GM19240 (cell line): ENCODE results near the gene MGRN1.

Experiments
- DNase-seq: peaks from one replicate; pipeline ENCODE4 v3.0.0; 2011; ENCODE audit warnings: low spot score; ENCODE audit not compliant: insufficient read length

Gene MGRN1

DNA sequence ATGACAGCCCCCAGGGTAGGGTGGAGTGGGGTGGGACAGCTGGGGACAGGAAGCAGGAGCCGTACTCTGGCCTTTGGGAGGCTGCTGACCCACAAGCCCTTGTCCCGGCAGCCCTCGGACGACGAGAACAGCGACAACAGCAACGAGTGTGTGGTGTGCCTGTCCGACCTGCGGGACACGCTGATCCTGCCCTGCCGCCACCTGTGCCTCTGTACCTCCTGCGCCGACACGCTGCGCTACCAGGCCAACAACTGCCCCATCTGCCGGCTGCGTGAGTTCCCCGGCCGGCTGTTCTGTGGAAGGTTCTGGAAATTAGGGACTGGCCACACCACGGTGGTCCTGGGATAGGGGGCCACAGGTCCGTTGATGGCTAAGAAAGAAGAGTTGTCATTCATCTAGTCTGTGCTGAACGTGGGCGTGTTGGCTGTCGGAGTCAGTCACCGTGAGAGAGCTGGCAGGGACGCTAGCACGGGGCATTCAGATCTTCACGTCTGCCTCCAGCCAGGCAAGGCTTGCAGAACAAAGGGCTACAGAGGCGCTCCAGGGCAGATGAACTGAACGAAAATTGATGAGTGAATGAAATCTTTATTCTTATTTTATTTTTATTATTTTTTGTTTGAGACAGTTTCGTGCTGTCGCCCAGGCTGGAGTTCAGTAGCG is 48.9 kb downstream of the MGRN1 start:
- no peak for DNase-seq

DNA sequence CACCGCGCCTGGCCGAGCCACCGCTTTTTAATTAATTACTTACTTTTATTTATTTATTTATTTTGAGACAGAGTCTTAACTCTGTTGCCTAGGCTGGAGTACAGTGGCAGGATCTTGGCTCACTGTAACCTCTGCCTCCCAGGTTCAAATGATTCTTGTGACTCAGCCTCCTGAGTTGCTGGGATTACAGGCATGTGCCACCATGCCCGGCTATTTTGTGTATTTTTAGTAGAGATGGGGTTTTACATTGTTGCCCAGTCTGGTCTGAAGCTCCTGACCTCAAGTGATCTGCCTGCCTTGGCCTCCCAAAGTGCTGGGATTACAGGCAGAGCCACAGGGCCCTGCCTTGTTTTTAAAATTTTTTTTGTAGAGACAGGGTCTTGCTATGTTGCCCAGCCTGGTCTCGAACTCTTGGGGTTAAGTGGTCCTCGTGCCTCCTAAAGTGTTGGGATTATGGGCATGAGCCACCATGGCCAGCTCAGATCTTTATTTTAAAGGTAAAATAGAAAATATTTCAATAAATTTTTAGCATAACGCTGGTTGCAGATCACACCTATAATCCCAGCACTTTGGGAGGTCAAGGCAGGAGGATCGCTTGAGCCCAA is 50.4 kb downstream of the MGRN1 start:
- no peak for DNase-seq

DNA sequence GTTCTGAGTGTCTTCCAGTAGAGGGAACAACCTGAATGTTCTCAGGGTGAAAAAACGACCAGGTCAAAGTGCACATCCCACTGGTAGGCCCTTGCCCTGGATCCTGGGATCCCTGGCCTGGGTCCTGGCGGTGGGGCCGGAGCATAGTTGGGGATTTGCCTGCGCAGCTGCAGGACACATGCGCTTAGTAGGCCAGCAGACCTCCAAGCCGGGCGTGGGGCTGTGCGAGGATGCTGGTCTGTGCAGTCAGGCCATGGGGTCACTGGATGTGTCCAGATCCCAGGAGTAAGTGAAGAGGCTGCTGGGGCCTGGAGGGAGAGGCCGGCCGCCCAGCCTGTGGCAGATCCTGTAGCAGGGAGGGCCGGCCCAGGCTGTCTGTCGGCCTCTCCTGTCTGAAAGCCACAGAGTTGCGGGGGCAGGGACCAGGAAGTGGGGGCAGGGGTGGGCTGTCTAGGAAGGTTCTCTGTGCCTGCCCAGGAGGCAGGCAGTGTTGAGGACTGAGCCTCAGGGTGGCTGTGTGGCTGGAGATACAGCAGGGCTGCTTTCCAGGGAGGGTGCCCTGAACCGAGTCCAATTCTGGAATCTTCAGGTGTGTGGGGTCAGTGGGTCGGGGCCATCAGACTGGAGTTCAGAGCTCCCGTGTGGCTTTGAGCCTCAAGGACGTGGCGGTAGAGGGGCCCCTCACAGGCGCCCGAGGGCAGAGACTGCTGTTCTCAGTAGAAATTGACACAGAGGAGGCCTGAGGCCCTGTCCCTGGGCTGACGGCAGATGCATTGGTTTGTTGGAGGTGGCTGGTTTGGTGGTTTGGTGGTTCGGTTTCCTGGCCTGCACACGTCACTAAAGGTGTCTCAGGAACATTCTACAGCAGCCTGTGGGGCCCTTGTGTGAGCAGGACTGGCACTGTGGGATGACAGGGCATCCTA is 51.5 kb downstream of the MGRN1 start:
- DNase-seq, result no peak

DNA sequence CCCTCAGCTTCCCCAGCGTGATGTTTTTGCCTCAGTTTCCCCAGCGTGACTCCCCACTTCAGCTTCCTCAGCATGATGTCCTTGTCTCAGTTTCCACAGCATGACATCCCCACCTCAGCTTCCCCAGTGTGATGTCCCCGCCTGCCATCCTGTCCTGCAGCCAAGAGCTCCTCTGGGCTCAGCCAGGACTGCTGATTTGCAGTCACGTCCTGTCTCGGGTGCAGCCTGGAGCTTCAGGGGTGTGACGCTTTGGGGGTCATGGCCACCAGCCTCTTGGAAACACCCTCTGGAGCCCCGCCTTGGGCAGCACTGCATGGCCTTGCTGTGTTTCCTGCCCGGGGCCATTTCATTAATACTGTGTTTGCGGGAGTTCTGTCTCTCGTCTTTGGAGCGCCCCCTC is 52.2 kb downstream of the MGRN1 start:
- DNase-seq, result no peak

DNA sequence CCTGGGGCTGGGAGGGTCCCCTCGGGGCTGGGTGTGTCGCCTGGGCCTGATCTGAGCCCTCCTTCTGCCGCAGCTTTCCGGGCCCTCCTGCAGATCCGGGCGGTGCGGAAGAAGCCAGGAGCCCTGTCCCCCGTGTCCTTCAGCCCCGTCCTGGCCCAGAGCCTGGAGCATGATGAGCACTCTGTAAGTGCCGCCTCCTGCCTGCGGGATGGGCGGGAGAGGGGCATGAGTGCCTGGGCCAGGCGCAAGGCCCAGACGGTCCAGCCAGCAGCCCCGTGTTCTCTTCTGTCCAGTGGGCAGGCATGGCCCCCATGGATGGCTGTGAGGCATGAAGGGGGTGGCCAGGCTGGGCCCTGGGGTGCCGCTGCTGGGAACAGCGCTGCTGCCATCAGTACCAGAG is 52.8 kb downstream of the MGRN1 start:
- no peak for DNase-seq

DNA sequence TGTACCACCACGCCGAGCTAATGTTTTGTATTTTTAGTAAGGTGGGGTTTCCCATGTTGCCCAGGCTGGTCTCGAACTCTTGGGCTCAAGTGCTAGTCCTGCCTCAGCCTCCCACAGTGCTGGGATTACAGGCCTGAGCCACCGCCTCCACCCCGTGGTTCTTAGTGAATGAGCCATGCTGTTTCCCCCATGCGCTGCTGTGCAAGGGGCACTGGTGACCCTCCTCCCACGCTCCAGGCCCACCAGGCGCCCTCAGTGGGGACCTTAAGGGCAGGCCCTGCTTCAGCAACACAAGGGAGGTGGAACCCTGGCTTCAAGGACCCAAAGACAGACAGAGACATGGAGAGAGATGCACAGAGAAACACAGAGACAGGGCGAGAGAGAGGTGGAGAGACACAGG is 53.4 kb downstream of the MGRN1 start:
- DNase-seq, result no peak

DNA sequence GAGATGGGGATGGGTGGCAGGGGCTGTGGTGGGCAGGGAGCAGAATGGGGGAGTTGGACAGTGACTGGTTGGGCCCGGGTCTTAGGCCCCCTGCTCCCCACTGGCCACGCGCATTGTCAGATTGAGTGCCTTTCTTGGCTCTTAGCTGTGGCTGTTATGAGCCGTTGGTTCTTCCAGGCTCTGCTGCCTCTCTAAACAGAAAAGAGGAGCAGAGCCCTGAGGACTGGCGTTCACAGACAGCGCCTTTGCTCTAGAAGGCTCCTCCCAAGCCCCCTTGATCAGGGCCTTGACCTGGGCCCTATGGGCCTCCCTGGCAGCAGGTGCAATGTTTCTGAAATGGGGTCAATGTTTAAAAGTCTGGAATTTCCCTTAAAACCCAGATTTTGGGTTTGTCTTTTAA is 54.0 kb downstream of the MGRN1 start:
- DNase-seq, result no peak

DNA sequence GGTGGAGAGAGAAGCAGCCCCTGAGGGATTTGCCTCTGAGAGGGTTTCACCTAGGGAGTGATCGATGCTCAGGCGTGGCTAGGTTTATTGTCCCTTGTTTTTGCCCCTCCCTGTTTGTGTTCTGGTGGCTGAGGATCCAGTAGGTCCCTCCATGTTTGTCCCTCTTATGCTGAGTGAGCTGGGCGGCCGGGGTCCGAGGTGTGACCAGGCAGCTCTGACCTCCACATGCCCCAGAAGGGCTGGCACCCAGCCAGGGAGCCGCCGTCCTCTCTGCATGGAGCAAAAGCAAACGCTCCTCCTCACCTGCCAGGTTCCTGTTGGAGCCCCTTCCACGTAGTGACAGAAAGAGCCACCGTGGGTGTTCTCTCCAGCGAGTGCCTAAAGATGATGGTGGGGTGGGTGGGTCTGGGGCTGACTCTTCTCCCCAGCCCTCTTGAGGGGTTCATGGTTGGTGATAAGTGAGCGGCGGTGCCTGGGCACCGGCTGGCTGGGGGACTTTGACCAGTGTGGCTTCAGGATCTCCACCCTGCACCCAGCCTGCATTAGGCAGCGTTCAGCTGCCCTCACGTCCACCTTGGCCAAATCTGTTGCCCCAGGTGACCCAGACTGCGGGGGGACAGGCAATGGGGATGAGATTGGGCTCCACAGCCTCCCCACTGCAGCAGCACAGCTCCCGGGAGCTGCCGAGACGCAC is 54.7 kb downstream of the MGRN1 start:
- no peak for DNase-seq

DNA sequence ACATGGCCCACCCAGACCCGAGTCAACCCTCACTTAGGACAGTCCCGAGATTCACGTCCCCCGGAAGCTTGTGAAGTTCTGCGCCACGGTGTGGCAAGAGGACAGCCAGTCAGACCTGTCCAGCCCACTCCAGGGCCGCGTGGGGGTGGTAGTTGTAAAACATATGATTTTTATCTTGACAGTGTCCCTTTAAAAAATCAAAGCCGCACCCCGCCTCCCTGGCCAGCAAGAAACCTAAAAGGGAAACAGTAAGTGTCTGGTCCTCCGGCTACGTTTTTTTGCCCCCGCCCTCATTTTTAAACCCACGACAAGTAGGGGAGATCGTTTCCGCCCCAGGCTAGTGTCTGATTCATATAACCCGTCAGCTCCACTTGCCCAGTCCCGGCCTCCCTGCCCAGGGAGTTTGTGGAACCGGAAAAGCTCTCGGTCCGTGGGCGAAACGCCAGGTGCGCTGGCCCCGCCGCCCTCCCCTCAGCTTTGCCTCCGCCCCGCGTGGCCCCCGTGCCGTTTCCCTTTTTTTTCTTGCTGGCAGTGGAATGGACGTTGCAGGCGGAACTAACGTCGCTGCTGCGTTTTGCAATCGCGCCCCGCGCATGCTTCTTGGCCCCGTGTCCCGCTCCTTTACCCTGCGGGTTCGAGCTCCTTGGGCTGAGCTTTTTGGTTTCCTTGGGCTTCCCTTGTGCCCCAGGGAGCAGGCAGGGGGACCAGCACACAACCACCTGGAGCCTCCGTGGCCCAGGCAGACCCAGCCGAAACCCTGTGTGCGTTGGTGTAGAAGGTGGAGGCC is 55.4 kb downstream of the MGRN1 start:
- no peak for DNase-seq

DNA sequence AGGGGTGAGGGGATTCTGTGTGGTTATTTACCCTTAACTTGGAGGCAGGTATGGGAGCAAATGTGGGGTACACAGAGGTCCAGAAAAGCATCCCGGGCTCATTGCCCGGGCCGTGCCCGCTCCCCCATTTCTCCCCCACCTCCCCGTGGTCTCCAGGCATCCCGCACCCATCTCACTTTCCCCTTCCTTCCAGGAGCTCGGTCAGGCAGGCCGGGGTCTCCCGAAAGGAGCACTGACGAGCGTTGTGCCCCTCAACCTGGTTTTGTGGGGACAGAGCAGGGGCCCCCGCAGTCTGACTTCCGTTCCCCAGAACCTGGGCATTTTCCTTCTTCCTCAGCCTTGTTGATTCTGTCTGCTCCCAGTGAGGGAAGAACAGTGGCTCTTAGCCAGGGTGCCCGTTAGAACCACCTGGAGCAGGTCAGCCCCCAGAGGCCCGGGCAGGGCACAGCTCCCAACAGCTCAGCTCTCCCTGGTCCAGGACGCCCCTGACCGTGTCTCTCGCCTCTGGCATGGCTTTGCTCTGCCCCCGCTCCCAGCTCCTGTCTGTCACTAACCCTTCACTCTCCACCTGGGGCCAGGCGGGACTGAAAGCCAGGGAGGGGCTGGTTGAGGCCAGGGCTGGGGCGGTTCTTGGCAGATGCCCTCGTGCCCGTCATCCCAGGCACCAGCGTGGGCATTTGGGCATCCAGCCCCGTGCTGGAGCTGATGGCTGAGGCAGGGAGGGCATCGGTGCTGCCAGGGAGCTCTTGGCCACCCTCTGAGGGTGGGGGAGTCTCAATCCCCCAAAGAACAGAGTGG is 56.2 kb downstream of the MGRN1 start:
- no peak for DNase-seq

DNA sequence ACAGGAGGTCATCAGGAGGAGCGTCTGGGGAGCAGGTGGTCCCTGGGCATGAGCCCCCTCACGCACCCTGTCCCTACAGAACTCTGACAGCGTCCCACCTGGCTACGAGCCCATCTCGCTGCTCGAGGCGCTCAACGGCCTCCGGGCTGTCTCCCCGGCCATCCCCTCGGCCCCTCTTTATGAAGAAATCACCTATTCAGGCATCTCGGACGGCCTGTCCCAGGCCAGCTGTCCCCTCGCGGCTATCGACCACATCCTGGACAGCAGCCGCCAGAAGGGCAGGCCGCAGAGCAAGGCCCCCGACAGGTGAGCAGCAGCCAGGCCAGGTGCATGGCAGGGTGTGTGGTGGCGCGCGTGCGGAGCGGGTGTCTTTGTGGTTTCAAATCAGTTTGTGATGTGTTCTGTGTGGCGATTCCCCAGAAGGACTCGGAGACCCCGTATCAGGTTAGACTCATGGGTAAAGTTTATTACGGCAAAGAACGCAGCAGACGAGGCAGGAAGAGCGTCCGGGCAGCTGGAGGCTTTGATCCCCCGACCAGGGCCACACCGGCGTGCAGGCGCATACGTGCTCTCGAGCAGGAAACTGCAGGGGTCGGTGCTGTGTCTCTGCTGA is 57.0 kb downstream of the MGRN1 start:
- DNase-seq, result no peak

DNA sequence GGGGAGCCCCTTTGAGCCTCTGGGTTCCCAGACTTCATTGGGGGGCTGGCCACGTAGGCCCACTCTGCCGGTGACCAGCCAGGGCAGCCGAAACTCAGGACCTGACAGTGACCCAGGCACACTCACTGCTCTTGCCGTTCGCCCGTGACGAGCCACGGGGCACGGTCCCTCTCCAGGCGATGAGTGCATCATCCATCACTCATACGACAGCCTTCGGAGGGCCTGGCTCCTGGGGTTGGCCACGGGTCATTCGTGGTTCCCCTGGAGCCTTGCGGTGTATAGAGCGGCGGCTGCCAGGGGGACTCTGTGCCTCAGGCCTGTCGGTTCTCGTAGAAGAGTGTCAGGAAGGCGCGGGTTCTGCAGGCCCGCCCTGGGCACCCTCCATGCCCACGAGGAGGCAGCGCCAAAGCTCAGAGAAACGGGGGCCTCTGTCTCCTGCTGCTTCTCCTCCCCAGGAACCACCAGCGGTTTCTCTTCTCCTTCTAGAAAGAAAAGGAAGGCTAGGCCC is 57.5 kb downstream of the MGRN1 start:
- no peak for DNase-seq

DNA sequence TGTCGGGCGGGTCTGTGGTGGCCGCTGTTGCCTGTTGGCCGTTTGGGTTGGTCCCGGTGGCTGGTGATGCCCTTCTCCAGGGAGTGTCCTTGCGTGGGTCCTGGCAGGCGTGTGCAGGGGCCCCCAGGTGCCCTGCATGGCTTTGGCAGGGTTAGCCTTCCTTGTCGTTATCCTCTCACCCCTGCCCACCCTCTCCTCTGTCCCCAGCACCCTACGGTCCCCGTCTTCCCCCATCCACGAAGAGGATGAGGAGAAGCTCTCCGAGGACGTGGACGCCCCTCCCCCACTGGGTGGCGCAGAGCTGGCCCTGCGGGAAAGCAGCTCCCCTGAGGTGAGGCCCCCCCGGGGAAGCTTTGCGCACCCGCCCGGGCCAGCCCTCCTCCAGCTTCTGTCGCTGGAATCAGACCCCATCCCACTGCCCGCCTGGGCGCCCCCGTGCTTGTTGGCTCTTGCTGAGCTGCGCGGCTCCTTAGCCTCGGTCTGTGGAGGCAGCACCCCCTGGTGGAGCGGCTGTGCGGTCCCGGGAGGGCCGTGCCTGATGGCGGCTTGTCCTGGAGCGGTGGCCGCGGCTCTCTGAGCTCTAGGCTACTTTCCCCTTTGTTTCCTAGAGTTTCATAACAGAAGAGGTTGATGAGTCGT is 58.1 kb downstream of the MGRN1 start:
- no peak for DNase-seq

DNA sequence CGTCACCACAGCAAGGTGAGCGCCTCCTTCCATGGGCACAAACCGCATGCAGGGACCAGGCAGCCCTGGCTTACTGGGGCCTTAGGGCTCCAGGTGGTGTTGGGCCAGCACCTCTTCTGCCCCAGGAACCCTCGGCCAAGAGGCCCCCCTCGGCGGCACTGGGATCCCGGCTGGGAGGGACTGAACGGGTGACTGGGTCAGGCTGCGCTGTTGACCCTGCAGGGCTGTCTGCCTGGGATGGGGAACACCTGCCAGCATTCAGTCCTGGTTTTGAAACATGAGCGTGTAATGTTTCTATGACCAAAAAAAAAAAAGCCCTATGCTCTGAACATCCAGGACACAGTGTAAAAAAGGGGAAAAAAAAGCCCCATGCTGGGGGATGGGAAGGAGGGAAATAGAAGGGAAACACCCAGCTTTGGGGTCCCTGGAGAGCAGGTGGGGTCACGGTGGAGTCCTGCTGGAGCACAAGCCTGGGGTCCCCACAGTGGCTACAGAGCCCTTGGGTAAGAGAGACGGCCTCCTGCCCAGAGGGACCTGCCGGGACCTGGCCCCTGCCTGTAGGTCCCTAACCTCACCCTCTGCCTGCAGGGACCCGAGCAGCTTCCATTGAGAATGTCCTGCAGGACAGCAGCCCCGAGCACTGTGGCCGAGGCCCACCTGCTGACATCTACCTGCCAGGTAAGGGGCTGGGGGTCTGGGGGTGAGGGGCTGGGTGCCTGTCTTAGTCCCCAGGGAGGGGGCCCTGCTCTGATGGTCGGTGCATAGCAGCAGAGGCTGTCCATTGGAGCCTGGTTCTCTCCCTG is 58.8 kb downstream of the MGRN1 start:
- DNase-seq, result no peak

DNA sequence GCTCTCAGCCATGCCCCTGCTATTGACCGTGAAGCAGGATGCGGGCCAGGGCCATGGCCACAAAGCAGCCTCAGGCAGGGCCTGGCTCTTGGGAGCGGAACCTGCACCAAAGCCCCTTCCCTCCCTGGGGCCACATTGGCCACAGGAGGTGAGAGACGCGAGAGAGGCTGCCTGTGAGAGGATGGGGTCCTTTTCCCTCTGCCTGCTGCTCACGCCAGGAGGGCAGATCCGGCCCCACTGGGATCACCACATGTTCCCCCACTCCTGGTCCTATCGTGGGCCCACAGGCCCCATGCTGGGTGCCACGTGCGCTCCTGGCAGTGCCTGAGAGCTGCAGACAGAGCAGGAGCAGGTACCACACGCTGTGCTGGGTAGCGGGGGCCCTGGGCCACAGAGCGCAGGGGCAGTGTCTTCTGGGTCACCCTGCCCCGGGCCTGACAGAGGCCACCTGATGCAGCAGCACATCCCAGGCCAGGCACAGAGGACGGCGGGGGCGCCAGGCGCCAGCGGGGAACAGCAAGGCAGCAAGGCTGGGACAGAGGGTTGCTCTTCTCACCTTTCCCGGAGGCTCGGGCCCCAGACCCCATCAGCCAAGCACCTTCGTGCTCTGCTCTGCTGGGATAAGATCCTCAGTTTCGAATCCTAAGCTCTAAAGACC is 59.6 kb downstream of the MGRN1 start:
- no peak for DNase-seq

DNA sequence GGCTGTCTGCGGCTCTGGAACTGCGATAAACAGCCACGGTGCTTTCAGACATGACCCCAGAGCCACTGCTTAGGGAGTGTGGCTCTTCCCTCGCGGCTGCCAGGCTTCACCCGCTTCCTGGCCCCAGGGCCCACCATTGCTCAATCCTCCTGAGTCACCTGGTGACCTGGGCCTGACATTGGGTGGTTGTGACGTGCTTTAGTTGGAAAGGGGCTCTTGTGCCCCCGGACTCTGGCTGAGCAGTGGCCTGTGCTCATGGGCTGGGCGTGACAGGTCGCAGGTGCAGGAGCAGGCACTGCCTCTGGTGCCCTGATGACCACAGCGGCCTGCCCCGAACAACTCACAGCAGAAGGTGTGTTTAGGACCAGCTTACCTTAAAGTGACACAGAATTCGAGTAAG is 60.1 kb downstream of the MGRN1 start:
- no peak for DNase-seq

DNA sequence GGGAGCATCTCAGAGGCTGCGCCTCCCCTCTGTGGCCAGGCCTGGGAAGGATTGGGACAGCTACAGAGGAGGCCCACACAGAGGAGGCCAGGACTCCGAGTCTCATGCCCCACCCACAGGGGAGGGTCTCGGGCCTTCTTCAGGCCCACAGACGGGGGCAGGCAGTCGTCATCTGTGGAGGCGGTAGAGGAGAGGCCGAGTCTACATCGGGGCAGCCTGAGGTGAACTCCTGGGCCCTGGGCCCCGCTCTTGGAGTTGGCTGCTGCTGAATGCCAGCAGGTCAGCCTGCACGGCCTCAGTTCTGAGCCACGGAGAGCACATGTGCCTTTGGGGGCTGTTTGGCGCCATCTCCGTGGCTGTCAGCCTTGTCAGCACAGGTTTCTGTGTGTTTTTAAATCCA is 60.7 kb downstream of the MGRN1 start:
- no peak for DNase-seq
